ENCODE results near the gene POU2F1. TPM values are rescaled to one million over a fixed set of nuclear protein-coding genes. Genes with fewer than 3 reads are reported as not detected.
A peak's percentile ranks its signal among the peaks of the same experiment; 100 is the strongest.

POU2F1 gene
- 7.5 TPM for total RNA-seq
- long read RNA-seq, partial matches to known transcripts, result 0 of 1 reads
- long read RNA-seq, other reads (novel, unspliced or antisense), result 1 of 1 reads

DNA sequence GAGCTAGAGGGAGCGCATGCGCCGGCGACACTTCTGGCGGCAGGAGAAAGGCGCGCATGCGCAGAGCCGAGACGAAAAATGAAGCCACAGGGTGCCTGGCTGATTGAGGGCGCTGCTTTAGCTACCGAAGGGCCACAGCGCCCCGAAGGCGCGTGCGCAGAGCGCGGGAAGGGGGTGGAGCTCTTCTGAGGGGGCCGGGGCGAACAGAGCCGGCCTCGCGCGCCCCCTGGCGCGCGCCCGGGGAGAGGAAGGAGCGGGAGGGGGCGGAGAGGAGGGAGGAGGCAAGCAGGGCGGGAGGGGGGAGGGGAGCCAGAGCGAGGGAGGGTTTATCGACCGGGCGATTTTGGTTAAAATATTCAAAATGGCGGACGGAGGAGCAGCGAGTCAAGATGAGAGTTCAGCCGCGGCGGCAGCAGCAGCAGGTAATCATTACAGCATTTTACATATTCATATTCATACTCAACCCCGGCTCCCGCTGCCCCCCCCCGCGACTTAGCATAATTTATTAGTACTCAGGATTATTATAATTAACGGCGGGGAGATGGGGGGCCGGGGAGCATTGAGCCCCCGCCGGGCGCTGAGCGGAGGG lies at the start of gene POU2F1:
TSS of gene POU2F1 (plus strand) at position 350 of the 589 bp plus-strand sequence. CDS start at position 362, 12 bp downstream.
- ATAC-seq (peak; percentile 96), DNase-seq (ENCODE audit: missing footprints) (peak; percentile 100)
- intact Hi-C loops (cut with DNase I), result loop anchor here (1.0 to 5.0 kb wide), 2 partner anchors 154 to 378 kb away; no protein-coding TSS in a partner anchor

DNA sequence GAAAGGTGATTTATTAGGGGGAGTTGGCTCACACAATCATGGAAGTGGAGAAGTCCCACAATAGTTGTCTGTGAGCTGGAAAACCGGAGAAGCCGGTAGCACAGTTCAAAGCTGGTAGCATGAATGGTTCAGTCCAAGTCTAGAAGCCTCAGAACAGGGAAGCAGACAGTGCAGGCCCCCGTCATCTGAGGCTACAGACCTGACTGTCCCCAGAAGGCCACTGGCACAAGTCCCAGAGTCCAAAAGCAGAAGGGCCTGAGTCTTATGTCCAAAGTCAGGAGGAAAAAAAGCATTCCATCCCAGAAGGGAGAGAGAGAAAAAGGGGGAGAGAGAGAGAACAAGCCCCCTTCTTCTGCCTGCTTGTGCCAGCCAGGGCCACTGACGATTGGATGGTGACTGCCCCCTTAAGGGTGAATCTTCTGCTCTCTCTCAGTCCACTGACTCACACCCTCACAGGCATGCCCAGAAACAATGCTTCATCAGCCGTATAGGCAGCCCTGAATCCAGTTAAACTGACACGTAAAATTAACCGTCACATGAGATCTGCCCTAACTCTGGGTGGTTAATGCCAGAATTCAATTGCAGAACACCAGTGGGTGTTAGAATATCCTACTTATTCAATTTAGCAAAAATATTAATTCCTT lies 49.3 kb upstream of the POU2F1 start:
- ATAC-seq (no peak), DNase-seq (ENCODE audit: missing footprints) (no peak)
- intact Hi-C loops (cut with DNase I), result no loop called here

DNA sequence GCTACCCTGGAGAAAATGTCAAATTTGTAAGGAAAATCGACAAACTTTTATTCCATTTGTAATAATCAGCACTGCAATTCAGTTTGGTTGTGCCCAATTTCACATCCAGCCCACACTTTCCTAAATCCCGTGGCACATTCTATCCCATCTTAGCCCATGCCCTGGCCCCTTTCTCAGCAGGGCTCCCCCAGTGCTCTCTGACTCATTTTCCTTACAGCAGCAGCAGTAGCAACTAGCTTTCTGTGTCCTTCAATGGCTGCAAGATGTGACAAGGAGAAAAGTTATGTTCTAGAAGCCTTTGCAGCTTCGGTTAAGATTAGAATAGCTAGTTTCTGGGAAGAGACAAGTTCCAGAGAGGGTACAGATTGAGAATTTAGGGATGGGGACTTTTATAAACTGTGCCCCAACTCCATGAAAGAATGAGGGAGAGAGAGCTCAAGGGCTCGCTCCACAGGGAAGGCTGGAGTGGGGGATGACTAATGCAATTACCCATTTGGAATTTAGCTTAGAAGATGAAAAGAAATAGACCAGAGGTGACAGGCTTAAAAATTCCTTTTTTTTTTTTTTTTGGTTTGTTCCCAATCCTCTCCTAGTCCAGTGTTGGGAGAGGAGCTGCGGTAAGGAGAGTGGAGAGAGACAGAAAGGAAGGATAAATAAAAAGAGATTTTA lies 47.0 kb upstream of the POU2F1 start:
- ATAC-seq, result no peak
- intact Hi-C loops (cut with DNase I), result no loop called here
- DNase-seq (ENCODE audit: missing footprints), result no peak

DNA sequence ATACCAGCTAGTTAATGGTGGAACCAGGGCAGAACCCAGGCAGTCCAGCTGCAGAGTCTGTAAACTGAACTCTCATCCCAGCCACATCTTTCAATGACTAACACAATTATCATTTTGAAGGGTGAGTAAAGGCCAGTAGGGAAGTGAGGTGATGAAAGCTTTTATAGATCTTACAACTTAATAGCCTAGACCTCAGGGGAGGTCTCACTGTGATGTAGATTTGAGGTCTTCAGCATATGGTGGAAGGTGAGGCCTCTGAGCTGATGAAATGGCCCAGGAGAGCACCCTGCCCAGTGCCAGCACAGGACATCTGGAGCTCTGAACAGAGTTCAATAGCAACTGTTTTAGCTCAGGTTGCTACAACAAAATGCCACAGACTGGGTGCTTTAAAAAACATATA lies 44.8 kb upstream of the POU2F1 start:
- DNase-seq (ENCODE audit: missing footprints) (no peak), ATAC-seq (no peak)
- intact Hi-C loops (cut with DNase I), result no loop called here

DNA sequence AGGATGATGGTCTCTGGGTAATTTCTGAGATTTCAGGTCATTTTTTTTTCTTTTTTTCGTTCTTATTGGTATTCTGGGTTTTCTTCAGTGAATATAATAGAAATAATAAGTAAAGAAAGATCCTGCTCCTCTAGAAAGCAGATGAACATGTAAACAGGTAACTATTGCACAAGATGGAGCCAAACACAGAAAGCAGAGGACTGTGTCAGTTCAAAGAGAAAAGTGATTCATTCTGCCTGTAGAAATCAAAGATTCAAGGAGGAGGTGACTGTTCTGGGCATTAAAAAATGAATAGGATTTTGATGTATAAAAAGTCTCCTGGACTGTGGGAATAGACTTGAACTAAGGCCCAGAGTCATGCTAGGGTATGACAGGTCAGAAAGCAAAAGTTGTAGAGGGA lies 41.9 kb upstream of the POU2F1 start:
- DNase-seq (ENCODE audit: missing footprints) (no peak), ATAC-seq (no peak)
- intact Hi-C loops (cut with DNase I), result no loop called here

DNA sequence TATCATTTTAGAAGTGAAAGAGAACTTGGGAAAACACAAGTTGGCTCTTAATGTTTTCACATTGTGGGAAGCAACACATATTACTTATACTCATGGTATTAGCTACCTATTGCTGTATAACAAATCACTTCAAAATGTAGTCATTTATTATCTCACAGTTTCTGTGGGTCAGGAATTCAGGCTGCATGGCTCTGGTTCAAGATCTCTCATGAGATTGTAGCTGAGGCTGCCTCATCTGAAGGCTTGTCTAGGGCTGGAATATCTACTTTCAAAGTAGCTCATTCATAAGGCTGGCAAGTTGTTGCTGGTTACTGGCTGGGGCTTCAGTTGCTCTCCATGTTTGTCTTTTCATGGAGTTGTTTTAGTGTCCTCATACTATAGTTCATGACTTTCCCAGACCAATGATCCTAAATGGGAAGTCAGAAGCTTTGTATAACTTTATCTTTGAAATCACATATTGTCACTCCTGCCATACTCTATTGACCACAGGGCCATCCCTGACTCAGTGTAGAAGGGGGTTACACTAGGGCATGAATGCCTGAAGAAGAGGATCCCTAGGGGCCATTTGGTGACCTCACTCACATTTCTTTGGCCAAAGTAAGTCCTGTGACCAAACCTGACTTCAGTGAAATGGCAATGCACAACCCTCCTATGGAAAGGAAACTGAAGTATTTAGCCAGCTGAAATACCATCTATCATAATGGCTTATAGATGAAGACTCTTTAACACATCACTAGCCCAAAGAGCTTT lies 37.9 kb upstream of the POU2F1 start:
- DNase-seq (ENCODE audit: missing footprints) (no peak), ATAC-seq (no peak)
- intact Hi-C loops (cut with DNase I), result no loop called here

DNA sequence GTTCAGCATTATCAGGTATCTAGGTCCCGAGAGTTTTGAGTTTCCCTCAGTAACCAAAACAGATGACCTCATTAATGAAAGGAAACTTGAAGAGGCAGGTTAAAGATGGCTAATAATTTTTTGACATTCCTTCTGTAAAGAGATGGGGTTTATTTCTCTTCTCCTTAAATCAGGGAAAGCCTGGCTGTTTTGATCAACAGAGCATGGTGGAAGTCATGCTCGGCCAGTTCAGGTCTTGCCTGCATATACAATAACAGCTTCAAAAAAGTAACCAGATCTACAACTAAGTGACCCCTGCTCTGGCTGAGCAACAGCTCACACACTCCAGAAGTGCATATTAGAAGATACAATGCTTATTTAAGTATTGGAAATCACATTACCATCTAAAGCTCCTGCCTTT lies 36.6 kb upstream of the POU2F1 start:
- intact Hi-C loops (cut with DNase I), result no loop called here
- no peak for ATAC-seq

DNA sequence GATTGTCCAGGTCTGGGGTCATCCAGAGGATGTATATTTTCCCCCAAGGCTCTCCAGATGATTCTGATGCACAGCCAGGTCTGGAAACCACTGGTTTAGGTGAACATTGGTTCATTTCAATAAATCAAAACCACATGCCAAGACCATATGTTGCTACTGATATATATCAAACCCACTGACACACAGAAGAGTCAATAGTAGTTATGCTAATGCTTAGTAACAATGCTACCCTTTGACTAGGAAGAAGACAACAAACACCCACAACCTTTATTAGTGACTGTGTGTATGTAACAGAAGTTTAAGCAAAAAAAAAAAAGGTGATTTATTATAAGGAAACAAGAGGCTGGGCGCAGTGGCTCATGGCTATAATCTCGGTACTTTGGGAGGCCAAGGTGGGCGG lies 35.6 kb upstream of the POU2F1 start:
- intact Hi-C loops (cut with DNase I), result no loop called here
- no peak for ATAC-seq

More for the DNA sequence above, 36.6 kb upstream of the POU2F1 start:
- no peak for DNase-seq (ENCODE audit: missing footprints)

DNA sequence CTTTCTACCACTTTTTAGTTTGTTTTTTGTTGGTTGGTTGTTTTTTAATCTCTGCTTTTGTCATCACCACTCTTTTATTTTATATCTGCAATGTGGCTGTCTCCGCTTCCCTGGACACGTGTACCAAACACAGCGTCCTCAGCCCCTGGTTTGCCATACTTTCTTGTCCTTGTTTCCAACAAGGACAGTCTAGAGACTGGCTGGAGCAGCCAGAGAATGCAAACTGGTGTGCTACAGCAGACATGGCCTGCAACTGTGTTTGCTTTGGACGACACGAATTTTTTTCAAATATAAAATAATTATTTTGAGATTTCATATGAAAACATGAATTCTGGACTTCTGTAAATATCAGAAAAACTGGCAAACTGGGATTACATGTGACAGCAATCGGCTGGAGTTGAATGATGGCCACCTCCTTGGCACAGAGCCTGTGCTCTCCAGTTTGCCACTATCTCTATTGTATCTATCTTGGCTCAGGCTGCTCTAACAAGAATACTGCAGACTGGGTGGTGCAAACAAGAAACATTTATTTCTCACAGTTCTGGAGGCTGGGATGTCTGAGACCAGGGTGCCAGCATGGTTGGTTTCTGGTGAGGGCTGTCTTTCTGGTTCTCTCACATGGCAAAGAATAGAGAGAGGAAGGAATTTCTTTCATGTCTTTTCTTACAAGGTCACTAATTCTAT lies 34.6 kb upstream of the POU2F1 start:
- DNase-seq (ENCODE audit: missing footprints) (no peak), ATAC-seq (no peak)
- intact Hi-C loops (cut with DNase I), result no loop called here

More for the DNA sequence above, 35.6 kb upstream of the POU2F1 start:
- no peak for DNase-seq (ENCODE audit: missing footprints)

DNA sequence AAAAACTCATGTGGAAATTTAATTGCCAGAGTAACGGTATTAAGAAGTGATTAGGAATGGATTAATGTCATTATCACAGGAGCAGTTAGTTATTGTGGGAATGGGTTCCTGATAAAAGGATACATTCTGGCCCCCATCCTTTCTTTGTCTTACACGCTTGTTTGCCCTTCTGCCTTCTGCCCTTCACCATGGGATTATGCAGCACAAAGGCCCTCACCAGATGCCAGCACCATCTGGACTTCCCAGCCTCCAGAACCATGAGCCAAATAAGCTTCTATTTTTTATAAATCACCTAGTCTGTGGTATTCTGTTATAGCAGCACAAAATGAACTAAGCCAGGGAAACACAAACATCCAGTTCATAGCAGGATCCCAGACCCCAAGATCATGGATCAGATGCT lies 33.9 kb upstream of the POU2F1 start:
- ATAC-seq (no peak), DNase-seq (ENCODE audit: missing footprints) (no peak)
- intact Hi-C loops (cut with DNase I), result no loop called here

DNA sequence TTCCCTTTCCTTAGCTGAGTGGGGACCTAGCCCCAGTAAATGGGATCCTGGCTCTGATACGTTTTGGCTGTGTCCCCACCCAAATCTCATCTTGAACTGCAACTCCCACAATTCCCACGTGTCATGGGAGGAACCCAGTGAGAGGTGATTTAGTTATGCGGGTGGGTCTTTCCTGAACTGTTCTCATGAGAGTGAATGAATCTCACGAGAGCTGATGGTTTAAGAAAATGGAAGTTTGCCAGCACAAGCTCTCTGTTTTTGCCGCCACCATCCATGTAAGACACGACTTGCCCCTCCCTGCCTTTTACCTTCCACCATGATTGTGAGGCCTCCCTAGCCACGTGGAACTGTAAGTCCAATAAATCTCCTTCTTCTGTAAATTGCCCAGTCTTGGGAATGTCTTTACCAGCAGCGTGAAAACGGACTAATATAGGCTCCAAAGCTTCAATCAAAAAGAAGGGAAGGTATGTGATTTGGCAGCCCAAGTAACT lies 29.9 kb upstream of the POU2F1 start:
- ATAC-seq, result no peak
- intact Hi-C loops (cut with DNase I), result loop anchor here (10.0 kb wide), 1 partner anchor 46 kb away; no protein-coding TSS in a partner anchor
- no peak for DNase-seq (ENCODE audit: missing footprints)

DNA sequence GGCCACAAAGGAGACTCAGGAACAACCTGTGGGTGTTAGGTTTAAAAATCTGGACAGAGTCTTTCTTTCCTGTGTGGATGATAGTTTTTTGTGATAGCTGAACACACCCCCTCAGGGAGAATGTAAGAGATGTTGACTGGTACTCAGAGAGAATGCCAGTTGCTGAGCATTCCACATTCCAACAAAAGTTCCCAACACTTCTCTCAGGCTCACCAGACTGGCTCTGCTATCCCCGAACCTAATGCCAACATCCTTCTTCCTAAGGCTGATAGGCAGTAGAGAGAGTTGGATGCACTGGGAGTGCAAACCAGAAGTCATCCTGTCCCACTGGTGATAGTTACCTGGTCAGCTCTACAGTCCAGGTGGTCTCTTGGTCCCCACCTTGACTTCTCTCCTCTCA lies 28.7 kb upstream of the POU2F1 start:
- intact Hi-C loops (cut with DNase I), result loop anchor here (10.0 kb wide), 1 partner anchor 47 kb away; no protein-coding TSS in a partner anchor
- no peak for DNase-seq (ENCODE audit: missing footprints)
- no peak for ATAC-seq

DNA sequence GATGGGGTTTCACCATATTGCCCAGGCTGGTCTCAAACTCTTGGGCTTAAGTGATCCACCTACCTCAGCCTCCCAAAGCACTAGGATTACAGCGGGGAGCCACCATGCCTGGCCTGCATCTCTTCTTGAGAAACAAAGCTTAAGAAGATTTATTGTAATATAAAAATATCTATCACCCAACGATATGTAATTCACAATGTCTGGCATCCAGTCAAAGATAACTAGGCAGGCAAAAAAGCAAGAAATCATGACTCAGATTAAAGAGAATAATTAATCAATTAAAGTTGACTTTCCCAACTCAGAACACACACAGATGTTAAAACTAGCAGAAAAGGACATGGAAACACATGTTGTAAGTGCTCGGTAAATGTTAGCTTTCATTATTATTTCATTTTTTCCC lies 26.5 kb upstream of the POU2F1 start:
- ATAC-seq (no peak), DNase-seq (ENCODE audit: missing footprints) (no peak)
- intact Hi-C loops (cut with DNase I), result loop anchor here (10.0 kb wide), 1 partner anchor 49 kb away; no protein-coding TSS in a partner anchor

DNA sequence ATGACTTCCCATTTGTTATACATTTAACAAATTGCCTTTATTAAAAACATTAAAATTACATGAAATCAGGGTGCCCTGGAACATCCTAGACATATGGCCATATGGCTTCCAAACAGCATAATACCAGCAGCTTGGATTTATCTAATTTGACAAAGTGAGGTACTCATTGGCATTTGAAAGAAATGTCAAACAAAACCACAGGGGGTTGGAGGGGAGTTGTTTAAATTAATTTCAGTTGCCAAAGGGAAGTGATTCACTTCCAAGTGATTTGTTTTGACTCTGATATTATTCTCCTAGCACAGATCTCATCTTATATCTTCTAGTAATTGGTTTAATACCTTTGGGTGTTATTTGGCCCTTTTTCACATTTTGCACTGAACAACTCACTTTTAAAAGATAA lies 24.5 kb upstream of the POU2F1 start:
- intact Hi-C loops (cut with DNase I), result loop anchor here (10.0 kb wide), 1 partner anchor 51 kb away; no protein-coding TSS in a partner anchor
- ATAC-seq, result no peak

DNA sequence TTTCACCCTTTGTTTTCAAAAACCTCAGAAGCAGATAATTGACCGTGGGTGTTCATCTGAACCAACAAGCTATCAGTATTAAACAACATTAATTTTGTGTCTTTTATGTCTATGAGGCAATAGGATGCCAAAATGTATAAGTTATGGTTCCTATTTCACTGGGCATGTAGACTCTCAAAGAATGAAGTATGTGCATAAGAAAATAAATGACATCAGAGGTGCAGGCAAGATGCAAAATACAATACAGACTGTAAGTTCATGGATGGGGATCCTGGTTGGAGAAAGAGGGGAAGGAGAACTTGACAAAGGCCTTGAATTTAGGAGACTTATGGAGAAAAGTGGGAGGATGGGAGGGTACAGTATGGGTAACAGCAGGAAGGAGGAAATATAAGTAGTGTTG lies 23.4 kb upstream of the POU2F1 start:
- no peak for ATAC-seq
- intact Hi-C loops (cut with DNase I), result loop anchor here (10.0 kb wide), 1 partner anchor 52 kb away; no protein-coding TSS in a partner anchor
- DNase-seq (ENCODE audit: missing footprints), result no peak

More for the DNA sequence above, 24.5 kb upstream of the POU2F1 start:
- DNase-seq (ENCODE audit: missing footprints), result no peak

DNA sequence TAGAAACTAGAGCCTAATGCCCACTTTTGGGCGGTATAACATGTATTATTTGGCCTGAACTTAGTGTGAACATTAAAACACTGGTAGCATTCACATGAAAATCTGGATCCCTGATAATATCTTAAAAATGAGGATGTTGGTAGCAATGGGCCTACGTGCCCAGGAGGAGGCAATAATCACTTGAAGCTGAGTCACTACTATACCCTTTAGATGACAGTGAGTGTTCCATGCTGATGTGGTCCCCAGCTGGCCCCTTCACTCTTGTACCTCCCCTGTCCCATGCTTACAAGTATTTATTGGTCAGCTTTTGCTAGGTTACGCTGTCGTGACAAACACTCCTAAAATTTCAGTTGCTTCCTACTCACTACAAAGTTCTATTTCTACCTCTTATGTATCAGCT lies 23.0 kb upstream of the POU2F1 start:
- no peak for ATAC-seq
- intact Hi-C loops (cut with DNase I), result loop anchor here (10.0 kb wide), 1 partner anchor 53 kb away; no protein-coding TSS in a partner anchor
- no peak for DNase-seq (ENCODE audit: missing footprints)

DNA sequence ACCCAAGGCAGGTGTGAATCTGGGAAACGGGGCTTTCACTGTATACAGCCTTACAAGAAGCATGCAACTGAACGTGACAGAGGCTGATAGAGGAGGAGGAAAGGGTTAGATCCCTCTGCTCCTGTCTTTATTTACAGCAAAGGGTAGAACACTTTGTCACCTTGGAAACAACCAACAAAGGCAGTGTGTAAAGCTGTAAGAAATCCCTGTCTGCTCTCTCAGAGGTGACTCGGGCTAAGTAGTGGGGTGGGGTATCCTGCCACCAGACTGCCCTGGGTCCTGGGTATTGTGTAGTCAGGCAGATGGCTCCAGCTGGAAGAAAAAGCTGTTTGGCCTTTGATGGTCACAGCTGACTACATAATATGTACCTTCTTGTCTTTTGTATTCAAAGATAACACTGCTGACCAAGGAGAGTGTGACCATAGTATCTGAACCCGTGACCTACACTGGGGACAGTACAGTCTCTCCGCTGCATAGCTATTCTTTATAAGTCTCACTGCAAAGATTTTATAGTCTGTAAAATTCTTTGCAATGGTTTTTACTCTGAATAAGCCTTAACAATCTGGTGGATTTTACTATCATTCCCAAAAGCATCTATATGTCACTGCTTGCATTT lies 22.1 kb upstream of the POU2F1 start:
- DNase-seq (ENCODE audit: missing footprints), result no peak
- intact Hi-C loops (cut with DNase I), result loop anchor here (10.0 kb wide), 1 partner anchor 54 kb away; no protein-coding TSS in a partner anchor
- ATAC-seq, result peak; percentile 50

DNA sequence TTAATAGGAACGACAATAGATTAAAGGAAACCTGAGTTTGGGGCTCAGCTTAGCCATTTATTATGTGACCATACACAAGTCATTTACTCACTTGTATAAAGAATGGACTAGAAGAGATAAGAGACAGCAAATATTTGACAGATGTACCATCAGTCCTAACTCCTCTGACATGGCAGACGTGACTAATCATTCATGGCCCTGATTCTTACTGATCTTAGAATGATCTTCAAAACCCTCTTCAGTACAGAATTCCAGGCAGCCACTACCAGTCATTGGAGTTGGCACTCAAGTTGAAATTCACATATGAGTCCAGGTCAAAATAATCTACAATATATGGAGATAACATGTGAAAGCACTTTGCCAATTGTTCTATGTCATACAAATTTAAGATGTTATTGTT lies 21.0 kb upstream of the POU2F1 start:
- no peak for DNase-seq (ENCODE audit: missing footprints)
- intact Hi-C loops (cut with DNase I), result loop anchor here (10.0 kb wide), 1 partner anchor 55 kb away; no protein-coding TSS in a partner anchor
- no peak for ATAC-seq
